ENCODE measurements around the gene OR2G3.

The OR2G3 gene

DNA sequence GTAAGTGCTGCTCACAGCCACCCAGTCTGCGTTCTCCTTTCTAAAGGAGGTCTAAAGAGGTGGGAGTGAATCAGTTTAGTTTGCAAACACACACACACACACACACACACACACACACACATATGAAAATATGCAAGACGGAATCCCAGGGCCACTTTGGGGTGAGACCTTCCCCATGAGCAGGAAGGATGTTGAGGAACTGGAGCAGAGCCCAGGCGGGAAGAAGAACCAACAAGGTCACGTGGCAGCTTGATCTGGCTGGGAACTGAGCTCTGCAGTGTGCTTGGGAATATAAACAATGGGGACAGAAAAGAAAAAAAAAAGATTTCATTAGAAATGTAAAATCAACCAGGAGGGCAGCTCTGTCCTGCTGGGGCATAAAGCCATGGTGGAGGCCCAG lies 32.6 kb downstream of the OR2G3 start:
- no CpG with 5 or more reads among the region's 4 CpGs for WGBS (ENCODE audit: extremely low coverage, insufficient coverage, insufficient read length)
- Histone ChIP-seq H3K9ac (ENCODE audit: low read length) (no peak overlapping the region), H2BK5ac (ENCODE audit: low read depth, low read length, poor library complexity) (no peak overlapping the region), H3K4ac (ENCODE audit: low read depth, low read length) (no peak overlapping the region), H4K12ac (ENCODE audit: low read depth, low read length) (no peak overlapping the region), H3K9me3 (ENCODE audit: insufficient read depth, low read depth, low read length) (peaks cover 2% of the 10 kb centered on the region), H3K36me3 (ENCODE audit: control insufficient read depth in 1 of 2, insufficient read depth in 2 of 2, low read length in 2 of 2) (no peaks in the 10 kb centered on the region), H4K91ac (ENCODE audit: low read depth, low read length) (no peak overlapping the region), H3K18ac (ENCODE audit: low read length) (no peak overlapping the region), H2AK5ac (ENCODE audit: low read length) (no peak overlapping the region), H3K23ac (ENCODE audit: low read length) (no peak overlapping the region), H3K79me2 (ENCODE audit: control insufficient read depth, insufficient read depth, low read length, poor library complexity) (peaks cover 2% of the 10 kb centered on the region), H2BK120ac (ENCODE audit: insufficient read depth, low read length, poor library complexity) (no peak overlapping the region), H3K4me3 (ENCODE audit: low read depth, low read length) (no peak overlapping the region), H3K4me2 (ENCODE audit: low read length) (no peak overlapping the region), H3K79me1 (ENCODE audit: low read length) (peaks cover 2% of the 10 kb centered on the region), H3K4me1 (ENCODE audit: control insufficient read depth in 1 of 2, insufficient read depth in 2 of 2, low read length in 2 of 2) (no peaks in the 10 kb centered on the region), H4K8ac (ENCODE audit: low read depth, low read length) (no peak overlapping the region), H3K27ac (ENCODE audit: low read depth, low read length) (no peak overlapping the region), H3K27me3 (ENCODE audit: insufficient read depth, low read length) (no peaks in the 10 kb centered on the region), H3K14ac (ENCODE audit: low read length) (no peak overlapping the region), H2BK12ac (ENCODE audit: low read length) (no peak overlapping the region), H2AFZ (ENCODE audit: insufficient read depth, low read length, poor library complexity) (no peak overlapping the region)
- no peak for DNase-seq

DNA sequence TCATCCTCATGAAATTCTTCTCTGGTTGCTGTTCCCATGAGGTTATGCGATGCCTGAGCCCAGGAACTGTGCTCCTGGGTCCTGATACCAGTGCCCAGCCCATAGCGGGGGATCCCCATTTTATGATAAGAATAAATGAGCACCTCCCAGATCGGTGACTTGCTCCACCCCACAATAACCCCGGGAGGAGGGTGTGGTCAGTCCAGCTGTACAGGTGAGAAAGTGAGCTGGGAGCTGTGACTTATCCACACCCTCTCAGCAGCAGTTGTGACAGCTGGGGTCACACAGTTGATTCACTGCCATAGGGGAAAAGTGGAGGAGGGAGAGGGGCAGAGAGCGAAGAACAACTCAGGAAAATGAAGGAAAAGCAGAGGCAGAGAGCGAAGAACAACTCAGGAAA lies 33.4 kb downstream of the OR2G3 start:
- no peak overlapping the region for H4K91ac ChIP-seq (ENCODE audit: low read depth, low read length)
- no peak overlapping the region for H3K27ac ChIP-seq (ENCODE audit: low read depth, low read length)
- peaks cover 2% of the 10 kb centered on the region for H3K79me2 ChIP-seq (ENCODE audit: control insufficient read depth, insufficient read depth, low read length, poor library complexity)
- no peak overlapping the region for H2BK12ac ChIP-seq (ENCODE audit: low read length)
- no peaks in the 10 kb centered on the region for H3K27me3 ChIP-seq (ENCODE audit: insufficient read depth, low read length)
- no peak overlapping the region for H2BK5ac ChIP-seq (ENCODE audit: low read depth, low read length, poor library complexity)
- no peak overlapping the region for H4K8ac ChIP-seq (ENCODE audit: low read depth, low read length)
- no peak overlapping the region for H3K9ac ChIP-seq (ENCODE audit: low read length)
- no peaks in the 10 kb centered on the region for H3K4me1 ChIP-seq (ENCODE audit: control insufficient read depth in 1 of 2, insufficient read depth in 2 of 2, low read length in 2 of 2)
- no peak overlapping the region for H3K14ac ChIP-seq (ENCODE audit: low read length)
- no peak for DNase-seq
- H3K36me3 ChIP-seq (ENCODE audit: control insufficient read depth in 1 of 2, insufficient read depth in 2 of 2, low read length in 2 of 2): no peaks in the 10 kb centered on the region
- H3K9me3 ChIP-seq (ENCODE audit: insufficient read depth, low read depth, low read length): peaks cover 2% of the 10 kb centered on the region
- H3K4ac ChIP-seq (ENCODE audit: low read depth, low read length): no peak overlapping the region
- H3K4me2 ChIP-seq (ENCODE audit: low read length): no peak overlapping the region
- H4K12ac ChIP-seq (ENCODE audit: low read depth, low read length): no peak overlapping the region
- H3K23ac ChIP-seq (ENCODE audit: low read length): no peak overlapping the region
- H2AFZ ChIP-seq (ENCODE audit: insufficient read depth, low read length, poor library complexity): no peak overlapping the region
- no peak overlapping the region for H3K4me3 ChIP-seq (ENCODE audit: low read depth, low read length)
- WGBS (ENCODE audit: extremely low coverage, insufficient coverage, insufficient read length): no CpG with 5 or more reads among the region's 6 CpGs
- no peak overlapping the region for H2AK5ac ChIP-seq (ENCODE audit: low read length)
- no peak overlapping the region for H3K18ac ChIP-seq (ENCODE audit: low read length)
- H2BK120ac ChIP-seq (ENCODE audit: insufficient read depth, low read length, poor library complexity): no peak overlapping the region
- peaks cover 2% of the 10 kb centered on the region for H3K79me1 ChIP-seq (ENCODE audit: low read length)

DNA sequence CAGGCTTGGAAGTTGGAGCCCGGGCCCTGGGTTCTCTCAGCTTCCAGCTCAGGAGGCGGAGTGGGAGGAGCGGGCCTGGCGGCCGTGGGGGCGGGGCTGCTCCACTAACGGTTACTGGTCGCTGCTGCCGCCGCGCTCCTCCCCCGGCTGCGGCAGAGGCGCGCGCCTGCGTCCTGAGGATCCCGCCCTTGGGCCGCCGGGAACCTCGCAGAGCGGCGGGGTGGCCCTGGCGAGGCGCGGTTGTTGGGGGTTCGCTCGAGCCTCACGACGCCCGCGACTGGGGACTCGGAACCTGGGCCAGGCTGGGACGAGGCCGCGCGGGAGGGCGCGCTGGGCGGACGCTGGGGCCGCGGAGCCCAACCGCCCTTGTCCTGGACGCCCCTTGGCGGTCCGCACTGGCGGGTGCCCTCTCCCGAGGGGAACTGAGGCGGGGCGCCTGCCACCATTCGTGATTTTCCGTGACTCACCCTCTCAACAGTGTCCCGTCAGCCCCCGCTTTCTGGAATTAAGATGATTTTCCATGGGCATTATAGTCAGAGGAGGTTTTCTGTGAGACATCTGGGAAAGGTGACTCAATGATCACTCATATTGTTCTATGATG lies 34.1 kb downstream of the OR2G3 start:
- Histone ChIP-seq H3K4me2 (ENCODE audit: low read length) (peak overlapping the region; percentile 59), H3K79me1 (ENCODE audit: low read length) (peaks cover 2% of the 10 kb centered on the region), H3K14ac (ENCODE audit: low read length) (peak overlapping the region; percentile 66), H3K4me1 (ENCODE audit: control insufficient read depth in 1 of 2, insufficient read depth in 2 of 2, low read length in 2 of 2) (no peaks in the 10 kb centered on the region), H3K23ac (ENCODE audit: low read length) (no peak overlapping the region), H3K4me3 (ENCODE audit: low read depth, low read length) (peak overlapping the region; percentile 37), H3K4ac (ENCODE audit: low read depth, low read length) (no peak overlapping the region), H2AK5ac (ENCODE audit: low read length) (no peak overlapping the region), H2BK120ac (ENCODE audit: insufficient read depth, low read length, poor library complexity) (peak overlapping the region; percentile 52), H4K12ac (ENCODE audit: low read depth, low read length) (peak overlapping the region; percentile 52), H2AFZ (ENCODE audit: insufficient read depth, low read length, poor library complexity) (peak overlapping the region; percentile 56), H3K9me3 (ENCODE audit: insufficient read depth, low read depth, low read length) (peaks cover 2% of the 10 kb centered on the region), H4K91ac (ENCODE audit: low read depth, low read length) (peak overlapping the region; percentile 79), H3K36me3 (ENCODE audit: control insufficient read depth in 1 of 2, insufficient read depth in 2 of 2, low read length in 2 of 2) (no peaks in the 10 kb centered on the region), H3K18ac (ENCODE audit: low read length) (peak overlapping the region; percentile 37), H3K9ac (ENCODE audit: low read length) (no peak overlapping the region), H4K8ac (ENCODE audit: low read depth, low read length) (peak overlapping the region; percentile 96), H2BK5ac (ENCODE audit: low read depth, low read length, poor library complexity) (no peak overlapping the region), H3K79me2 (ENCODE audit: control insufficient read depth, insufficient read depth, low read length, poor library complexity) (peaks cover 2% of the 10 kb centered on the region), H3K27ac (ENCODE audit: low read depth, low read length) (no peak overlapping the region), H2BK12ac (ENCODE audit: low read length) (no peak overlapping the region), H3K27me3 (ENCODE audit: insufficient read depth, low read length) (no peaks in the 10 kb centered on the region)
- DNase-seq: peak; percentile 79
- WGBS (ENCODE audit: extremely low coverage, insufficient coverage, insufficient read length): no CpG with 5 or more reads among the region's 55 CpGs

DNA sequence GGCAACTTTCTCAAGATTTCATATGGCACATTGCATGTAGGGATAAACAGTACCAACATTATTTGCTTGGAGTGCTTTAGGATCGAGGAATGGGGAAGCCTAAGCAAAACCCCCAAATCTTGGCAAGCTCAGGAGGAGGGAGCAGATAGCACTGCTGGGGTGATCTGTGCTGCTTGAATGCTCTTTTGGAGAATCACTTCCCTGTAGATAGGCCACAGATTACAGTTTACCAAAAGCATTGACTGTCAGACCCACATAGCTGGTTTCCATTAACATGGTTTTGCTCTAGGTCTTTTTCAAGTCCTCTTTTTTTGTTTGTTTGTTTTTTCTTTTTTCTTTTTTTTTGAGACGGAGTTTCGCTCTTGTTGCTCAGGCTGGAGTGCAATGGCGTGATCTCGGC lies 37.4 kb downstream of the OR2G3 start:
- Histone ChIP-seq H3K36me3 (ENCODE audit: control insufficient read depth in 1 of 2, insufficient read depth in 2 of 2, low read length in 2 of 2) (no peaks in the 10 kb centered on the region), H3K14ac (ENCODE audit: low read length) (no peak overlapping the region), H2AK5ac (ENCODE audit: low read length) (no peak overlapping the region), H4K8ac (ENCODE audit: low read depth, low read length) (no peak overlapping the region), H3K27ac (ENCODE audit: low read depth, low read length) (no peak overlapping the region), H3K9ac (ENCODE audit: low read length) (no peak overlapping the region), H3K18ac (ENCODE audit: low read length) (no peak overlapping the region), H3K4me2 (ENCODE audit: low read length) (no peak overlapping the region), H4K12ac (ENCODE audit: low read depth, low read length) (no peak overlapping the region), H2BK12ac (ENCODE audit: low read length) (no peak overlapping the region), H4K91ac (ENCODE audit: low read depth, low read length) (no peak overlapping the region), H3K4me3 (ENCODE audit: low read depth, low read length) (no peak overlapping the region), H3K23ac (ENCODE audit: low read length) (no peak overlapping the region), H3K4ac (ENCODE audit: low read depth, low read length) (no peak overlapping the region), H3K27me3 (ENCODE audit: insufficient read depth, low read length) (no peaks in the 10 kb centered on the region), H2BK120ac (ENCODE audit: insufficient read depth, low read length, poor library complexity) (no peak overlapping the region), H3K4me1 (ENCODE audit: control insufficient read depth in 1 of 2, insufficient read depth in 2 of 2, low read length in 2 of 2) (no peaks in the 10 kb centered on the region), H3K79me1 (ENCODE audit: low read length) (peaks cover 2% of the 10 kb centered on the region), H2AFZ (ENCODE audit: insufficient read depth, low read length, poor library complexity) (no peak overlapping the region), H3K79me2 (ENCODE audit: control insufficient read depth, insufficient read depth, low read length, poor library complexity) (peaks cover 2% of the 10 kb centered on the region), H2BK5ac (ENCODE audit: low read depth, low read length, poor library complexity) (no peak overlapping the region), H3K9me3 (ENCODE audit: insufficient read depth, low read depth, low read length) (peaks cover 2% of the 10 kb centered on the region)
- no peak for DNase-seq
- WGBS (ENCODE audit: extremely low coverage, insufficient coverage, insufficient read length): no CpG with 5 or more reads among the region's 5 CpGs
